BE2C (cell line): ENCODE results near the gene KIAA1614.

Experiments used
- DNase-seq: peaks from one replicate; pipeline ENCODE4 v3.0.0-alpha.2; 2020
- H3K27me3 ChIP-seq: fragments of 250-450 bp; sonication (Bioruptor Pico); 2 replicates; pipeline ENCODE4 v1.5.1; 2020; ENCODE audit warnings: mild to moderate bottlenecking
- H3K36me3 ChIP-seq: fragments of 250-450 bp; sonication (Bioruptor Pico); 2 replicates; pipeline ENCODE4 v1.5.1; 2020; ENCODE audit warnings: mild to moderate bottlenecking
- H3K4me1 ChIP-seq: fragments of 250-450 bp; sonication (Bioruptor Pico); 2 replicates; pipeline ENCODE4 v1.5.1; 2020
- H3K4me3 ChIP-seq: 2 replicates; pipeline ENCODE4 v1.5.1; 2011; ENCODE audit warnings: low read depth, low read length
- H3K9me3 ChIP-seq: fragments of 250-450 bp; sonication (Bioruptor Pico); 2 replicates; pipeline ENCODE4 v1.5.1; 2020
- TF ChIP-seq, protein P1 (sequence below): IDR thresholded peaks from 2 replicates; pipeline ENCODE4 v1.5.1; 2012; ENCODE audit warnings: mild to moderate bottlenecking, low read depth, low read length

Gene KIAA1614

DNA sequence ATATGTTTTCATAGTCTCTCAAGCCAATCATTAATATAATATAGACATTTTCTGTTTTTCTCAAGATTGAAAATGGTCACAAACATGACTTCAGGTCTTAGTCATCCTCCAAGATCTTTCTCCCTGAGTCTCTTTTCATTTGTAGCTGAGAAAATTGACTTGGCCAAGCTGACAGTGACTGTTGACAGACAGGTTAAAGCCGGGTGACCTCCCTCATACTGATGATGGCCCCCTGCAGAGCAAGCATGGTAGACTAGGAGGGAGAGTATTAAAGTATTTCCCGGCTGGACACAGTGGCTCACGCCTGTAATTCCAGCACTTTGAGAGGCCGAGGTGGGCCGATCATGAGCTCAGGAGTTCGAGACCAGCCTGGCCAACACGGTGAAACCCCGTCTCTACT lies 6.8 kb upstream of the KIAA1614 start:
- no peak for DNase-seq
- H3K4me3 ChIP-seq: no peak overlapping the region
- TF ChIP-seq, protein P1, sequence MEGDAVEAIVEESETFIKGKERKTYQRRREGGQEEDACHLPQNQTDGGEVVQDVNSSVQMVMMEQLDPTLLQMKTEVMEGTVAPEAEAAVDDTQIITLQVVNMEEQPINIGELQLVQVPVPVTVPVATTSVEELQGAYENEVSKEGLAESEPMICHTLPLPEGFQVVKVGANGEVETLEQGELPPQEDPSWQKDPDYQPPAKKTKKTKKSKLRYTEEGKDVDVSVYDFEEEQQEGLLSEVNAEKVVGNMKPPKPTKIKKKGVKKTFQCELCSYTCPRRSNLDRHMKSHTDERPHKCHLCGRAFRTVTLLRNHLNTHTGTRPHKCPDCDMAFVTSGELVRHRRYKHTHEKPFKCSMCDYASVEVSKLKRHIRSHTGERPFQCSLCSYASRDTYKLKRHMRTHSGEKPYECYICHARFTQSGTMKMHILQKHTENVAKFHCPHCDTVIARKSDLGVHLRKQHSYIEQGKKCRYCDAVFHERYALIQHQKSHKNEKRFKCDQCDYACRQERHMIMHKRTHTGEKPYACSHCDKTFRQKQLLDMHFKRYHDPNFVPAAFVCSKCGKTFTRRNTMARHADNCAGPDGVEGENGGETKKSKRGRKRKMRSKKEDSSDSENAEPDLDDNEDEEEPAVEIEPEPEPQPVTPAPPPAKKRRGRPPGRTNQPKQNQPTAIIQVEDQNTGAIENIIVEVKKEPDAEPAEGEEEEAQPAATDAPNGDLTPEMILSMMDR: no peak
- H3K4me1 ChIP-seq: no peaks in the 10 kb centered on the region
- H3K27me3 ChIP-seq: no peaks in the 10 kb centered on the region
- H3K36me3 ChIP-seq: no peaks in the 10 kb centered on the region
- no peaks in the 10 kb centered on the region for H3K9me3 ChIP-seq

DNA sequence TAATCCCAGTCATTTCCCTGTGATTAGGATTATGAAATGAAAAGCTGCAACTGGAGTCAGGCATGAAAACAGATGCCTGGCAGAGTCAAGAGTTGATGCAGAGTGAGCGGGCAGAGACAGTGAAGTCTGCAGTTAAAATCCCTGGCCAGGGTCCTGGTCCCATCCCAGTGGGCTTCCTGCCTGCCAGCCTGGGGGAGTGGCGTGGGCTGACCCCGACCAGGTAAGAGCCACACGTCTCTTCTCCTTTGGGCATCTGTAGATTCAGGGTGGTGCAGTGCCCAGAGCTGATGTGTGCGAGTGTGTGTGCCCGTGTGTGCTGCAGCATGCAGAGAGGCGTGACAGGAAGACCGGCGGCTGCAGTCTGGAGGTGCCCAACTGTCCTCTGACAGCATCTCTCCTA lies 6.2 kb upstream of the KIAA1614 start:
- no peak for DNase-seq
- Histone ChIP-seq H3K9me3 (no peaks in the 10 kb centered on the region), H3K36me3 (no peaks in the 10 kb centered on the region), H3K4me3 (no peak overlapping the region), H3K27me3 (no peaks in the 10 kb centered on the region), H3K4me1 (no peaks in the 10 kb centered on the region)
- TF ChIP-seq, protein P1: no peak

DNA sequence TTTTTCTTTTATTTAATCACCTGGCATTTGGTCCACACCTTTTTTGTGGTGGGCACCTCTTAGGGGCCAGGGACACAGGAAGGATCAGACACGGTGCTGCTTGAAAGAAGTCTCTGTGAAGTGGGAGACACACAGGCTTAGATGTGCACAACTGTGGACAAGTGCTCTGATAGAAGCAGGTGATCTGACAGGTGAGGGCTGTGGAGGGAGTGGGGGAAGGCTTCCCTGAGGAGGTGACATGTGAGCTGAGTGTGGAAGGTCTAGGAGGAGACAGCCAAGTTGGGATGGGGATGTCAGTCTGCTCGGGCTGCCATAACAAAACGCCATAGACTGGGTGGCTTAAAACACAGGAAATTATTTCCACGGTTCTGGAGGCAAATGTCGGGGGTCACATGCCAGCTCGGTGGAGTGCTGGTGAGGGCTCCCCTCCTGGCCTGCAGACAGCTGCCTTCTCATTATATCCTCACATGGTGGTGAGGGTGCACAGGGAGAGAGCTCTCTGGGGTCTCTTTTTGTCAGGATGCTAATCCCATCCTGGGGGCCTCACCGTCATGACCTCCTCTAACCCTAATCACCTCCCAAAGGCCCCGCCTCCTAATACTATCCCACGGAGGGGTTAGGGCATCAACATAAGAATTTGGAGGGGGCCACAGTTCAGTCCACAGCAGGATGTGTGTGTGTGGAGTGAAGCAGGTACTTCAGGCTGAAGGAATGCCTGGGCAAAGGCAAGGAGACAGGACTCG lies 5.2 kb upstream of the KIAA1614 start:
- H3K36me3 ChIP-seq: no peaks in the 10 kb centered on the region
- H3K4me3 ChIP-seq: no peak overlapping the region
- H3K9me3 ChIP-seq: no peaks in the 10 kb centered on the region
- H3K27me3 ChIP-seq: no peaks in the 10 kb centered on the region
- no peak for DNase-seq
- no peaks in the 10 kb centered on the region for H3K4me1 ChIP-seq
- TF ChIP-seq, protein P1: no peak

DNA sequence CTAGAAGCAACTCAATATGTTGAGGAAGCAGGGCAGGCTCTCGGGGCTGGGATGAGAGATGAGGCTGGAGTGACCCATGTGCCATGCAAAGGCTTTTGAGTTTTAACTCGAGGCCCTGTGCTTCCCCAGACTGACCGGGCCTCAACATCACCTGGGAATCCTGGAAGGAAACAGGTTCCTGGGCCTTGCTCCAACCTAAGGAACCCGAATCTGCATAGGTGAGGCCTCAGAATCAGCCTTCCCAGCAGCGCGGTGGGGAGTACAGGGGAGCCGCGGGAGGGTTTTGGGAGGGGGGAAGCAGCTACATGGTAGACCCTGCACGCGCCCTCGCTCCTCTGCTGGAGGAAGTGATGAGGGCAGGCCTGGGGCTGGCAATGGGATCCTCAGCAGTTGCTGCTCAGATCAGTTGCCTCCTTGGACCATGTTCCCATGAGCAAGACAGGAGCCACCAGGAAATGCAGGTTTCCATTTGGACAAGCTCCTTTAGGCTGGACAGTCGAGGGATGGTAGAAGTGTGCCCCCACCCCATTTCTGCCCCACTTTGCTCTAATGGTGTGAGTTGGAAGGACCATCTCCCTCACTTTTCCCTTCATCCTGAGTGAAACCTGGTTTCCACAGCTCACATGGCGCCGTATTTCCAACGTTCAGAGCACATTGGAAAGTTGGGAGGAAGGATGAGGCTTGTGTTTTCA lies 4.5 kb upstream of the KIAA1614 start:
- Histone ChIP-seq H3K4me3 (no peak overlapping the region), H3K9me3 (no peaks in the 10 kb centered on the region), H3K27me3 (no peaks in the 10 kb centered on the region), H3K36me3 (no peaks in the 10 kb centered on the region), H3K4me1 (no peaks in the 10 kb centered on the region)
- TF ChIP-seq, protein P1: no peak
- DNase-seq: no peak

GRCh38 chr1:180909005-180909414 lies 3.7 kb upstream of the KIAA1614 start:
- no peak for DNase-seq
- Histone ChIP-seq H3K9me3 (no peaks in the 10 kb centered on the region), H3K27me3 (no peaks in the 10 kb centered on the region), H3K4me3 (no peak overlapping the region), H3K36me3 (no peaks in the 10 kb centered on the region), H3K4me1 (no peaks in the 10 kb centered on the region)
- TF ChIP-seq, protein P1: no peak

DNA sequence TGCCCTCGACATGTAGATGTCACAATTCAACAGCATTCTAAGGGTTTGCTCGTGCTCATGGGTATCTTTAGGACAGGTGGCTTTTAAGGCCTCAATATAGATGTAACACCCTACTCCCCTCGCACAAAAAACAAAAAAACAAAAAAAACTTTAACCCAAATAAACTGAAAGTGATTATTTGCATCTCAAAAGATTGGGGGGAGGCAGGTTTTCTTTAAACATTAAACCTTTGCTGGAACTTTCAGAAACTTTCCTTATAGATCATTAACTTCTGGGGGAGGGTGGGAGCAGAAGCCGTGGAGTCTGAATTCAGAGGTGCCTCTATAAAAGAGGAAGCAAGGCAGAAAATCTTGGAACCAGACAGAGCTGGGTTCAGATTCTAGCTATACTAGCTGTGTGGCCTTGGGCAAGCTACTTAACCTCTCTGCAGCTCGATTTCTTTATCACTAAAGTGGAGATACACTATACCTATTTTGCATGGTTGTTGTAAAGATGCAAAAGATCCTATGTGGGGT lies 3.2 kb upstream of the KIAA1614 start:
- TF ChIP-seq, protein P1: no peak
- H3K27me3 ChIP-seq: no peaks in the 10 kb centered on the region
- H3K9me3 ChIP-seq: no peaks in the 10 kb centered on the region
- H3K4me1 ChIP-seq: no peaks in the 10 kb centered on the region
- H3K4me3 ChIP-seq: no peak overlapping the region
- no peaks in the 10 kb centered on the region for H3K36me3 ChIP-seq
- DNase-seq: no peak
